HG03378 (cell line): ENCODE results near the gene P3H1.
"Not testable (repeated sequence)": the region's sequence is repeated elsewhere in the genome, so short reads cannot be mapped to it uniquely, and the experiment has no call there.

ENCODE experiments used
- ATAC-seq: cut with Tn5 transposase; IDR thresholded peaks from one replicate; pipeline ENCODE4 v1.9.1; 2021; ENCODE audit warnings: mild to moderate bottlenecking, moderate library complexity; ENCODE audit not compliant: unreplicated experiment

P3H1 gene

DNA sequence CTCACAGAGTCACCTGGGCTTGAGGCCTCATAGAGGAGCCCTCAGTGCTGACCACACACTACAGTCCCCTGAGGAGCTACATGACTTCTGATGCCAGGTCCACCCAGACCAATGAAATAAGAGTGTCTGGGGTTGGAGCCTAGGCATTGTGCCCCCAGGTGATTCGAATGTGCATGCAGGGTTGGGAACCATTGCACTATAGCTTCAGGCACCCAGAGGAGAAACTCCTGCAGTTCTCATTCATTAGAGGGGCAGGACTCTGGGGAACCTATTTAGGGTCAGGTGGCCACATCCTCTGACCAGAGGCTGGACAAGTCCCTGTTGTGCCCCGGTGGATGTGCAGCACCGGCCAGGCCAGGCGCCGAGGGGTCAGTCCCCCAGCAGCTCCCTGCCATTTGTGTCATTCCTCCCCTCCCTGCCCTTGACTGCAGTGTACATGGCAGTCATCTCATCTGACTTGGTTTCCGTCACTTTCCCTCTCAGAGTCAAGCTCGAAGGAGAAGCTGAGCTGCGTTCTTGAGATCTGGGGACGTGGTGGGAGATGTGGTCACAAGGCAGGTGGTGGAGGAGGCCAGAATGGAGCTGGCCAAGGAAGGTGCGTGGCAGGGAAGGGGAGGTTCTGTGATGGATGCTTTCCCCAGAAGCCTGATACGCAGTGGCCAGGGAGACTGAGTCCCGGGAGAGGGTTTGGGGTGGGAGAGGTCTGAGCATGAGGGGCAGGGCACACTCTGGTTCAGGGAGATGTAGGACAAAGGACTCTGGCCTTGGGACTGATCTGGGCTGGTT is 33.2 kb downstream of the P3H1 start:
- no peak for ATAC-seq

DNA sequence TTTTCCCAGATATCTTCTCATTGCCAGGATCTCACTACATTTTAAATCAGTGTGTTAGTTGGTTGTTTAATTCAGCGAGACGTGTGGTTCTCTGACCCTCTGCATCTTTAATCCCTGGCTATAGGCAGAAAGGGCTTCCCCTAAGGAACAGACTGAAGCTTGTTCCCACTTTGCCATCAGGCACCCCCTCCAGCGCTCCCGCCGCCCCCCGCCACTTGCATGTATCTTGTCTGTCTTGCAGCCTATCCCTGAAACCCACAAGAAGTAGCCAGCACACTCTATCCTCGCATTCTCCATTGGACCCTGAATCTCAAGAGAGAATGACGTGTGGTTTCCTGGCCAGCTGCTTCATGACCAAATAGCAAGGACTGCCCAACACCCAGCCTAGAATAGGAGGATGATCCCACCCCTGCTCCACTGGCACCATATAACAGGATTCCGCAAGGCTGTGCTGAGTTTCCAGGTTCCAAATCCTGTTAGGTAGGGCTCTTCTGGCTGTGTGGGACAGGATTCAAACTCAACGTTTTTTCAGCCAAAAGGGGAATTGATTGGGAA is 34.6 kb downstream of the P3H1 start:
- no peak for ATAC-seq

DNA sequence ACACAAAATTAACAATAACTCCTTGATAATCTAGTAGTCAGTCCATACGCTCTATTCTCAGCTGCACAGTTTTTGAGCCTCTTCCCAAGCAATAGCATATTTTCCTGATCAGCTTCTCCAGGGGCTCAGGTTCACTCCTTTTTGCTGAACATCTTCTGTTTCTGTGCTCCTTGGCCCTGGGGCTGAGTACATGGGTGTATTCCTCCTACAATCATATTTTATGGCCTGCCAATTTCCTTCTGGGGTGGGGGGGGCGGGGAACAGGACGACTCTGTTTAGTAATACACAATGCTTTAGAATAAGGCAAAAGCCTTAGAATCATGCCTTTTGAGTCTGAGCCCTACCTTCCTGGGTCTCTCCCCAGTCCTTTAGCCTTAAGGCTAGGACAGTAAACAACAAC is 35.2 kb downstream of the P3H1 start:
- ATAC-seq, result no peak

DNA sequence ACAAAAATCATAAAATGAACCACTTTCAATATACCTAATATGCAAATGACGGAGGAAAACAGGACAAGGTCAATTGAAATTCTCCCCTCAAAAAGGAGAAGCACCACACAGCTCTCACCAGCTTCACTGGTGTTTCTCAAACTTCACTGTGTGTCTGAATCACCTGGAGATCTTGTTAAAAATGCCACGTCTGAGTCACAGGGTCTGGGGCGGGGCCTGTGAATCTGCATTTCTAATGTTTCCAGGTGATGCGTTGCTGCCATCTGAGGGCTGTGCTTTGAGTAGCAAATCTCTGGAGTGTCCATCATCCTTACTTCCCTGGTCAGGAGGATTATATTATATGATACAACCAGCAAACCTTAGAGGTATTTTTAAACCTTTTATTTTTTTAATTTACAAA is 35.8 kb downstream of the P3H1 start:
- no peak for ATAC-seq

DNA sequence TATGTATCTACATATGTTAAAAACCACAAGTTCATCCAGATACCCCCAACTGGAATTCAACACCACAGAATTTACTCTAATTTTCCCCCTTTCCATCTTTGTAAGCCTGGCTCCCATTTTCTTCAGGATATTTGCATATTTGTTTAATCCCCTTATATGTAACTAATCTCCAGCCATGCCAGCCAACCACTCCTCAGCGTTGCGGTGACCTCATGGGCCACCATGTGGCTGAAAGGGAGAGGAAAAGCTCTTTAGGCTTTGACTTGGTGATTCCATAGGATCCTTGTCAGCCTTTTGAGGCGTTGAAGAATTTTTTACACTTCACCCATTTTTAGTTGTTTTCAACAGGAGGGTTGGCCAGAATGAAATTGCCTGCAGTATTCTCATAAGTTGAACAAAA is 36.8 kb downstream of the P3H1 start:
- no peak for ATAC-seq

DNA sequence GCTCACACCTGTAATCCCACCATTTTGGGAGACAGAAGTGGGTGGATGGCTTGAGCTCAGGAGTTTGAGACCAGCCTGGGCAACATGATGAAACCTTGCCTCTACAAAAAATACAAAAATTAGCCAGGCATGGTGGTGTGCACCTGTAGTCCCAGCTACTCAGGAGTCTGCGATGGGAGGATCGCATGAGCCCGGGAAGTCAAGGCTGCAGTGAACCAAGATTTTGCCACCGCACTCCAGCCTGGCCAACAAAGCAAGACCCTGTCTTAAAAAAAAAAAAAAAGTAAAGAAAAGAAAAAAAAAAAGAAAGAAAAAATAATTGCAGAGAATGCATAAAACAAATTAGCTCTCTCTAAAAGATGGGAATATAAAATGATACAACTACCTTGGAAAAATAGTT is 41.0 kb downstream of the P3H1 start:
- not testable (repeated sequence) for ATAC-seq

DNA sequence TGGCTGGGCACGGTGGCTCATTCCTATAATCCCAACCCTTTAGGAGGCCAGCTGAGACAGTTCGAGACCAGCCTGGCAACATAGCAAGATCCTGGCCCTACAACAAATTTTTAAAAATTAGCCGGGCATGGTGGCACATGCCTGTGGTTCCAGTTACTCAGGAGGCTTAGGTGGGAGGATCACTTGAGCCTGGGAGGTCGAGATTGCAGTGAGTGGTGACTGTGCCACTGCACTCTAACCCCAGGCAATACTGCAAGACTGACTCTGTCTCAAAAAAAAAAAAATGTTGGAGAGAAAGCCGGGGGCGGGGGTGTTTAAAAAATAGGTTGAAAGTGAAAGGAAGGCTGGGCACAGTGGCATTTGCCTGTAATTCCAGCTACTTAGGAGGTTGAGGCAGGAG is 43.3 kb downstream of the P3H1 start:
- no peak for ATAC-seq

DNA sequence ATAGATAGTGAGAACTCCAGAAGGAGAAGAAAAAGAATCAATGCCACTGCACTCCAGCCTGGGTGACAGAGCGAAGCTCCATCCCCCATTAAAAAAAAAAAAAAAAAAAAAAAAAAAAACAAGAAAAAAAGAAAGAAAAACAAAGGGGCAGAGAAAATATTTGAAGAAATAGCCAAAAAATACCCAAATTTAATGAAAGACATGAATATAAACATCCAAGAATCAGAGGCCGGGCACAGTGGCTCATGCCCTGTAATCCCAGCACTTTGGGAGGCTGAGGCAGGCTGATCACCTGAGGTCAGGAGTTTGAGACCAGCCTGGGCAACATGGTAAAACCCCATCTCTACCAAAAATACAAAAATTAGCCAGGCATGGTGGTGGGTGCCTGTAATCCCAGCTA is 44.4 kb downstream of the P3H1 start:
- not testable (repeated sequence) for ATAC-seq

DNA sequence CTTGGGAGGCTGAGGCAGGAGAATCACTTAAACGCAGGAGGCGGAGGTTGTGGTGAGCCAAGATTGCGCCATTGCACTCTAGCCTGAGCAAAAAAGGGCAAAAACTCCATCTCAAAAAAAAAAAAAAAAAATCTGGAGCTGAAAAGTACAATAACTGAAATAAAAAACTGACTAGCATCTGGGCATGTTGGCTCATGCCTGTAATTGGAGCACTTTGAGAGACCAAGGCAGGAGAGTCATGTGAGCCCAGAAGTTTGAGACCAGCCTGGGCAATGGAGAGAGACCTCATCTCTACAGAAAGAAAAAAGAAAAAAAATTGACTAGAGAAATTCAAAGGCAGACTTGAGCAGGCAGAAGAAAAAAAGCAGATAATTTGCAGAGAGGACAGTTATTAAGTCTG is 44.9 kb downstream of the P3H1 start:
- no peak for ATAC-seq

DNA sequence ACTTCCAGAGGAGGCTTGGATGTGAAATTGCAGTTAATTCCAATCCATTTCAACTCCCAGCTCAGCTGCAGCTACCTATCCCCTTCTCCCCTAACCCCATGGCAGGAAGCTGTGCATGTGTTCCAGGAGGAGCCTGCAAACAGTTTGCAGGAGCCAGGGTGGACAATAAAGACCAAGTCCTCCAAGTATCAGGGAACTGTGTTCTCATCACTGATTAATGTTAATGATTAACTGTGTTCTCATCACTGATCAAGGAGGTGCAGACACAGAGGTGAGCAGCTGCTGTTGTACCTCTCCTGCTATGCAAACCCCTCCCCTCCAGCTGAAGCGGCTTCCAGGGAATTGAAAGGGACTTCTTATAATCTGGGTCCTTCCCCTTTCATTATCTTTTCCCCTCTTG is 46.0 kb downstream of the P3H1 start:
- ATAC-seq, result no peak

DNA sequence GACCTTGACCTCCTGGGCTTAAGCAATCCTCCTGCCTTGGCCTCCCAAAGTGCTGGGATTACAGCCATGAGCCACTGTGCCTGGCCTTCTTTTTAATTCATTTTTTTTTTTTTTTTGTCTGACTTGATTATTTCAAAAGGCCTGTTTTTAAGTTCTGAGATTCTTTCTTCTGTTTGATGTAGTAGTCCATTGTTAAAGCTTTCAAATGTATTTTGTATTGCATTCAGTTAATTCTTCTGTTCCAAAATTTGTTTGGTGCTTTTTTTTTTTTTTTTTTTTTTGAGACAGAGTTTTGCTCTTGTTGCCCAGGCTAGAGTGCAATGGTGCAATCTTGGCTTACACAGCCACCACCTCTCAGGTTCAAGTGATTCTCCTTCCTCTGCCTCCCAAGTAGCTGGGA is 52.4 kb downstream of the P3H1 start:
- not testable (repeated sequence) for ATAC-seq

DNA sequence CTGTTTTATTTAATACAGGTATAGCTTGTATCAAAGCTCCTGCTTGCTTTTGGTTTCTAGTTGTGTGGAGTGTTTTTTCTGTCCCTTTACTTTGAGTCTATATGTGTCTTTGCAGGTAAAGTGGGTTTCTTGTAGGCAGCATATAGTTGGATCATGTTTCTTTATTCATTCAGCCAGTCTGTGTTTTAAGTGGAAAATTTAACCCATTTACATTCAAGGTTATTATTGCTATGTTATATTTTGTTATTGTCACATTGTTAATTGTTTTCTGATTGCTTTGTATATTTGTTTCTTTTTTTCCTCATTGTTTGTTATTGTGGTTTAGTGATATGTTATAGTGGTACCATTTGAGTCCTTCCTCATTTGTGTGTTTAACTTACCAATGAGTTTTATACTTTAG is 53.5 kb downstream of the P3H1 start:
- ATAC-seq, result no peak

DNA sequence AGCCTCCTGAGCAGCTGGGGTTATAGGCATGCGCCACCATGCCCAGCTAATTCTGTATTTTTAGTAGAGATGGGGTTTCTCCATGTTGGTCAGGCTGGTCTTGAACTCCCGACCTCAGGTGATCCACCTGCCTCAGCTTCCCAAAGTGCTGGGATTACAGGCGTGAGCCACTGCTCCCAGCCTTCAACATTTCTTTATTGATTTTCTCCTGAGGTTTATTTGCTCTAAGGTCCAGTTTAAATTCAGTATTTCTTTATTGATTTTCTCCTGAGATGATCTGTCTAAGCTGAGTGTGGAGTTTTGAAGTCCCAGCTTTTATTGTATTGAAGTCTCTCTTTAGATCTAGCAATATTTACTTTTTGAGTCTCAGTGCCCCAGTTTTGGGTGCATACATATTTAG is 54.0 kb downstream of the P3H1 start:
- not testable (repeated sequence) for ATAC-seq

DNA sequence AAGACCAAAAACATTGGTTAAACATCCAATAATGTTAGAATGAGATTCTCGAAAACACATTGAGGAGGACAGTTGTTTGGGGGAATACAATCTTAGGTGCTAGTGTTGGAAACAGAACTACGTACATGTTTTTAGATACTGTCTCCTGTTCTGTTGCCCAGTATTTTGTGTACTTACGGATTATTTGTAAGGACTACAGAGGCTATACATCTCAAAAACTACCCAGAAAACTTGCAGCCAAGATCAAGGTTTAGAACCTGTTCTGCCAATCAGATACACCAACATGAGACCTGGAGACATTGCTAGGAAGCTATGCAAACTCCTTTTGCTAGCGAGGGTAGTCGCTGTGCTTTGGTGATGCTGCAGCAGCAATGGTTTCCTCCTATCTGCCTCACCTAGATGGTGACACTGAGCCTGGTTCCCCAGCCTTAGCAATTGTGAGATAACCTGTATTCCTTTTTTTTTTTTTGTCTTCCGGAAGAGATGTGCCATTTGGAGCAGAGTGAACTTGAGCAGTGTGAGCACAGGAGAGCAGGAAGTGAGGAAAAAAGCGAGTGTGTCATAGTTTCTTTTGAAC is 62.9 kb downstream of the P3H1 start:
- no peak for ATAC-seq

DNA sequence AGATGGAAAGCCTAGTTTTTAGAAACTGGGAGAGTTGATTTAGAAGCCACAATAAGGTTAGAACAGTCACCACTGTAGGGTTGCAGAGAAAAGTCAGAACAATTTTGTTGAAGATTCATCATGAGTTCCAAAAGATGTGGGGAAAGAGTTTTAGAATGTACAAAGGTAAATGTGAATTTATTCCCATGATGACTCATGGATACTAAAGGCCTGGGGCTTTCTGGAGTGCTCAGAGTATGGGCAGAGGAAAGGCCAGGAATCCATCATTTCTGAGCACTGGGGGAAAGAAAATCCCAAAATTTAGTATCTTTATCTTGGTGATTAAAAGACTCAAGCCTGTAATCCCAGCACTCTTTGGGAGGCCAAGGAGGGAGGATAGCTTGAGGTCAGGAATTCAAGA is 66.8 kb downstream of the P3H1 start:
- no peak for ATAC-seq

DNA sequence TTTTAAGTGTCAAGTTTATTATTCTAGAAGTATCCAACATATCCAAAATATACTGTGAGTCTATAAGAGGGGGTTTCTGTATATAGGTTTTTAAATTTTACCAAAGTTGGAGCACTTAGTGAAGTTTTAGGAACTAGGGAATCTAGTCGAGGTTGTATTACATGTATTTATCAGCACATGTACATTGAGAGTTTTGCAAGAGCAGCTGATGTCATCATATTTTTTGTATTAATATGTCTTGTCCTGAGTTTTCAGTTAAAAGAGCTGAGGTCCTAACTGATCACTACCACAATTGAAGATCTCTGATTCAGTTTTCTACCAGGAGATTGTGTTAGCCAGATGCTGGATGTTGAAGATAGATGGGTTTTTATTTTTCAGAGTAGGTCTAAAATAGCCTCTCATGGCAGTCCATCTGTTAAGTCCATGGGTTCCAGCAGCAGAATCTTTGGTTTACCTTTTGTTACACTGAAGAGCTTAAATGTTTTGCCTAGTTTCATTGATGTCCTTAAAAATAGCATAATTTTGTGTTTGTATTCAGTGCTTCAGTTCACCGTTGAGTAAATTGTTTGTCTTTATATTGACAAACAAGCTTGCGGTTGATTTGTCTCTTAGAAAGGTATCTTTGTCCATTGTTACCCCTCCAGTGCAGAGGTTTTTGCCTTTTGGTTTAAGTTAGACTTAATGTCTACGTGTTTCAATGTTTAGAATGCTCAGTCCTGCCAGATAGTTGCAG is 68.6 kb downstream of the P3H1 start:
- no peak for ATAC-seq
